A549 (cell line): ENCODE data around the gene NGF.

Experiments used
- CEBPB ChIP-seq, 2 experiments: fragments of >200 bp in 1 of 2; sonication (Bioruptor Twin) in 1 of 2; formaldehyde crosslinking in 1 of 2; IDR thresholded peaks; 2 replicates each; pipeline ENCODE4 v1.6.1; 2012 to 2016
- CTCF ChIP-seq: fragments of >200 bp; sonication (Bioruptor Twin); formaldehyde crosslinking; IDR thresholded peaks from 3 replicates; pipeline ENCODE4 v1.5.1; 2016
- HOXA7 ChIP-seq: fragments of 250-450 bp; sonication (Bioruptor Pico); IDR thresholded peaks from 2 replicates; pipeline ENCODE4 v1.5.0; 2020; ENCODE audit warnings: mild to moderate bottlenecking, moderate library complexity
- MAFK ChIP-seq: fragments of 450-650 bp; IDR thresholded peaks from 2 replicates; pipeline ENCODE4 v1.6.1; 2014; ENCODE audit not compliant: partially characterized antibody
- MAZ ChIP-seq: fragments of 150-350 bp; IDR thresholded peaks from 2 replicates; pipeline ENCODE4 v1.6.1; 2014; ENCODE audit warnings: antibody characterized with exemption, low read depth, low read length, borderline replicate concordance
- REST ChIP-seq: fragments of 200-600 bp; sonication (generic); IDR thresholded peaks from 2 replicates; pipeline ENCODE4 v1.6.1; 2016; ENCODE audit warnings: antibody characterized with exemption, mild to moderate bottlenecking, moderate library complexity
- RFX5 ChIP-seq: fragments of 450-650 bp; IDR thresholded peaks from 2 replicates; pipeline ENCODE4 v1.7.1; 2014; ENCODE audit warnings: antibody characterized with exemption, mild to moderate bottlenecking, moderate library complexity
- SMC3 ChIP-seq: fragments of >200 bp; sonication (Bioruptor Twin); formaldehyde crosslinking; IDR thresholded peaks from 3 replicates; pipeline ENCODE4 v1.6.1; 2018; ENCODE audit warnings: inconsistent platforms

DNA sequence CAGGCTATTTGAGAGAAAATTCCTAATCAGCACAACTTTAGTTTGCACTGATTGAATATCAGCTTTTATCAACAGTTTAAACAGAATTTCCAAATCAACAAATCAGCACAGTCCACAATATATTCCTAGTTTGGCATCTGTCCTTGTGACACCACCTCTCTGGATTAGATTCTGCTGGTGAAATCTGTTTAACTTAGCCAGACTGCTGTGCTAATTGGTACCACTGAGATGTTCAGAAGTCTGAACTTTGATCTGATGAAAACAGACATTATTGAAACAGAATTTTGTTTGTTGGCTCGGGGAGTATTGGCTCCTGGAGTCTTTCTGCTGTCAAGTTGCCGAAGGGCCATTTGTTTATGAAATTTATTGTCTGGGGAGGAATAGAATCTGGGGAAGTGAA is 17.0 kb upstream of the NGF start:
- TF ChIP-seq MAZ (no peak), CTCF (no peak), SMC3 (no peak), CEBPB (IDR thresholded peaks at IDR 0.05) (no peak), REST (no peak), HOXA7 (no peak), MAFK (no peak), RFX5 (no peak)
